ENCODE data around the gene SYTL4.

Gene SYTL4

DNA sequence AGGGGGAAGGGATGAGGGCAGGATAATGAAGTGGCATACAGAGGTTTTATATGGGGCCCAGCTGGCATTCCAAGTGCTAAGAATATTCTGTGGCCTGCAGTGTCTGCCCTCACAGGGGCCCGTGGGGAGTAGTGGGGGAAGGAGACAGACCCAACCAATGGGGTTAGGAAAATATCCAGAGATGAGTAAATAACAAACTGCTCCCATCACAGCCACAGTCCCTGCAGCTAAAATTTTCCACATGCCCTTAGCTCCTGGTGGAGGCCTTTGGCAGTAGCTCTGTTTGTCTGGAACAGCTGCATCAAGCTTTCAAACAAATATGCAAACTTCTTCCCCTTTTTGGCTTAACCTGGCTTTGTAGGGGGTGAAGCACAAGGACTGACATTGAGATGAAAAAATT, 84.8 kb downstream of the SYTL4 start:
- DNase-seq: no peak

DNA sequence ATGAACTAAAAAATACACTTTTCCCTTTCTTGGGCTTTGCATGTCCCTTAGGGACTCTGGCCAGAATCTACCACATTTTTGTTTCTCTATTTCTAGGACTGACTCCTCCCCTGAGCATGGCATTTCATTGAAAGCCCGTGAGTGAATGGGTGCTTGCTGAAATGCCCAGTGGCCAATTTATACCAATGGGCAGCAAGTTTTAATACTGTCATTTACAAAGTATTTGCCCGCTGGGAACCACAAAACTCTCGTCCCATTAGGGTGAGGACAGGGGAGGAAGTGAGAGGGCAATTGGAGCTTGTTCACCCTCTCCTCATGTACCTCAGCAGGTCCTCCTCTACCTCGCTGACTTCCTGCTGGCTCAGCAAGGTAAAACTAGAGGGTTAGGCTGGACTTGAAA, 86.8 kb downstream of the SYTL4 start:
- no peak for DNase-seq

DNA sequence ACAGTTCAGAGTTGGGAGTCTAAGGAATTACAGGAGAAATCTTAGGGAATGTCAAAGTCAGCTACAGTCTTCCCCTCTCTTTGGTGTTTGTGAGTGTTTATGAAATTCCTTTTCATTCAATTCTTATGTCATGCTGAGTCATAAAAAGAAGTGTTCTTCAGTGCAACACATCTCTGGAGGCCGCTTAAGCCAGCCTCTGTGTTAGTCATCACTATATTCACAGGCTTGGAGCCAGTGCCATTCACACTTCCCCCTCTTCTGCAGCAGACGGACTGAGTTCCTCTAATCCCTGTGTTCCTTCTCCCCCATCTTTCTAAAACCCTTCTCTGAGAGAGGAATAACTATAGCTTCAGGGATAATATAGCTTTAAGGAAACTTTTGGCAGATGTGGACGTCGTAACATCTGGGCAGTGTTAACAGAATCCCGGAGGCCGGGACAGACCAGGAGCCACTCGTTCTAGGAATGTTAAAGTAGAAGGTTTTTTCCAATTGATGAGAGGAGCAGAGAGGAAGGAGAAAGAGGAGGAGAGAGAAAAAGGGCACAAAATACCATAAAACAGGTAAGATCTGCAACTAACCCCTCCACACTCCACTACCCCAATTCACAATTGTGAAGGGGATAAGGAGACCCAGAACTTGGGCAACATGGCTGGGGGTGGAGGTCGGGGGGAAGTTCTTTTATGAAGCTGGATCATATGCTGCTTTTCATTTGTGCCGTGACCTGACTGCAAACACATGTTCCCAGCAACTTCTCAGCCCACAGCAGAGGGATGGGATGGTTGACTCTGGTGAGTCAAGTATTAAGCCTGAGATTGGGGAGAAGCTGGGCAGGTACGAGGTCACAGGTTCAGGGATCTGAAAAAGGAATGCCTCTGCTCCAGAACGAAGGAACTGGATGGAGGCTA, 87.7 kb downstream of the SYTL4 start, which contains the start of gene SRPX2:
Gene SRPX2, plus strand, starts transcription at position 244 of the 905 bp plus-strand sequence. CDS start 2,124 bp downstream, outside the sequence.
- no peak for DNase-seq

DNA sequence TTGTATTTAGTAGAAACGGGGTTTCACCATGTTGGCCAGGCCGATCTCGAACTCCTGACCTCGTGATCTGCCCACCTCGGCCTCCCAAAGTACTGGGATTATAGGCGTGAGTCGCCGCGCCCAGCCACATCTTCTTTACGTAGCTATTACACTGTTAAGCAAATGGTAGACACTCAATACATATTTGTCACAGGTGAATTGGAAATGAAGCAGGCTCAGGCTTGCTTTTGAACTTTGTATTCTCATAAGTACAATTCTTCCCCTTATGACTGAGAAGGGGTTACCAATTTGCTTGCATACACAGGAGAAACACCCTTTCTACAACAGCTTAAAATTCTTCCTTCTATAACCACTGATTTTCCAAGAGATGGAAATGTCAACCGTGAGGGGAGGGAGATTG, 88.7 kb downstream of the SYTL4 start:
- DNase-seq: no peak

DNA sequence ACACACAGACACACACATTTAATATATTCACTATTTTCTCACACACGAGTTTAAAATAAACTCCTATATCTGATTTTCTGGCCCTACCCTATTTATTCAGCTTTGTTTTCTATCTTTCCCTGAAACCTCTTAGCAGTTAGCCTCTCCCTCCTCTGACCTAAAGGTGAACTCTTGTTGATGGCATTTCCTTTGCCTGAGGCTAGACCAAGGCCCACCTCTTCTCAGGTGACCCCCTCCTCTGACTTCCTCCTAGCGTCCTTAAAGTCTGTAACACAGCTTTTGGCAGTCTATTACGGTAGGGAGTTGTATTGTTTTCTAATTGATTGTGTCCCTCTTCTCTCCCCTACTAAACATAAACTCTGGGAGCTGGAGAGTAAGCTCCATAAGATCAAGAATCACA, 89.6 kb downstream of the SYTL4 start:
- no peak for DNase-seq

DNA sequence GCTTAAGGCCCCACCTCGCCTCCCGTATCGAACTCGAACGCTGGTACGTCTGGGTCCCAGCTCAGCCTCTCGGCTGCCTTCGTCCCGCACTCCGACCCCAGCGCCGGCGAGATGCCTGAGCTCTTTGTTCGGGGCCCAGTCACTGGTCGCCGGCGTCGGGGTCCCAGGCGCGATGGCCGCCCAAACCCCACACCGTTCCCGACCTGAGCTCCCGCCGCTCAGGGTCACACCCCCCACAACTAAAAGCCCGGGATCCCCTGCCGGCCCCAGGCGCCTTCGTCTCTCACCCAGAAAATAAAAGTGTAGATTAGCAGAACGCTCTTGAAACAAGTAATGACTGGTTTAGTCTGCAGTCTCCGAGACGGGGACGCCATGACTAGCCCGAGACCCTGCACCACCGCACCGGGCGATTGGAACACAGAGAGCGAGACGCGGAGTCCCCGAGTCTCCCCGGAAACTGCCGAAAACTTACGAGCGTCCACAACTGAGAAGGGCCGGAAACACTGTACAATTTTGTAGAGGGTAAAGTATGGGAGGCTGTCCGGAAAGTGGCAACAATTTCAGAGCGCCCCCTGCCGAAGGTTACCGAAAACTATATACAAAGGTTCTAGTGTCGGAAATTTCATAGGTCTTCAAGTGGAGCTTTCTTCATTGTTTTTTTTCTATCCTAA, 95.5 kb downstream of the SYTL4 start, which contains the start of gene TSPAN6:
Gene TSPAN6, minus strand, starts transcription at position 486 of the 671 bp plus-strand sequence. Its CDS starts 112 bp downstream, at position 374.
- DNase-seq: peak; percentile 67

DNA sequence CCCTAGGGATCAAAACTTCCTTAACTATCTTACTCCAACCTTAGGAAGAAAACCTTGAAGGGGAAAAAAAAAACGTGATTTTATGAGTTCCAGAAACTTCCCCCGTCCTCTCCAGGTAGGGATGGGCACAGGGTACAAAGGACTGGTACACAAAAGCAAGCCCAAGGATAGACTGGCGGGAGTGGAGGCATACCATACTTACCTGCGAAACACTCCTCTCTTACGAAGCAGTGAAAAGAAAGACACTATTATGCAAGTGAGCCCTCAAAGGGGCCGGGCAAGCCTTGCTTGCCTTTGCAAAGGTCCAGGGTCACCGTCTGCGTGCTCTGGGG, 96.0 kb downstream of the SYTL4 start:
- DNase-seq: no peak

DNA sequence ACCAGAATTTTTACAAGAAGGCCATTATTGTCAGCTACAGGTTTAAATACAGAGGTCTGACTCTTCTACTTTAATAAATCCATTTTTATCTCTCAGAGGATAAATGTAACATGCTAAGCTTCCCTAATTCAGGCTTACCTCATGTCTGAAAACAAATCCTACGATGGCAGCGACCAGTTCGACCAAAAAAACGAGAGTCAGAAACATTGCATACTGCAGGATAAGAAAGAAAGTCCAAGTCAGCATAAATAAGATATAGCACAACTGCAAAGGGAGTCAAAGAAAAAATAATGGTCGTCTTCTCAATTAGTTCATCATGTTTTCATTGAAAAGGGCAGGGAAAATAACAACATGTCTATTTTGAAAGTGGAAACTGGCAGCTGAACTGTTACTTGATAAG, 96.9 kb downstream of the SYTL4 start:
- no peak for DNase-seq

DNA sequence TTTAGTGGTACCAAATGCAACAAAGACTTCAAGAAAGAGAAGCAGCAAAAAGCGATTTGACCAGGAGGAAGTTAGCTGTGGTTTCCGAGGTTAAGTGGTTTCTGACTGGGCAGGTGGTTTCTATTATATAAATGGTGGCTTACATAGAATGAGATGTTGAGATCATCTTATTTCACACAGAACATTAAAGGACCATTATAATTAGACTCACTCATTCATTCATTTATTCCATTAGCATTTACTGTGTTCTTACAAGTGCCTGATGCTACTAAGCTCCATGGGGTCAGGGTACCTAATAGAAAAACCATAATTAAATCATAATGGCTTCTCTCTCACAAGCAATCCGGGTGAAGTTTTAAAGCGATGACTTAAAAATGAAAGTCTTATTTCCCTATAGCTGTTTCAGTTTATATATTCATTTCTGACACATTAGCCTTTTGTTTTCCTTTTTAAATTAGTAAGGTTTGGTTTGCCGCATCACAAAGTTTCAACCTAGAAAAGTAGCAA, 105.9 kb downstream of the SYTL4 start:
- DNase-seq: no peak
